Astrocyte (in vitro differentiated cells and primary cell): ENCODE measurements around the gene GRIN2A. TPM values are rescaled to one million over a fixed set of nuclear protein-coding genes. Genes with fewer than 3 reads are reported as not detected.

Experiments used
- DNase-seq: peaks from one replicate; pipeline ENCODE4 v3.0.0-alpha.2; 2010; ENCODE audit warnings: low read depth
- FAIRE-seq: peaks from 2 replicates; lab custom pipeline; 2011; peaks lifted over from hg19 to GRCh38; lab: Jason Lieb, UNC
- H2AFZ ChIP-seq: 2 replicates; pipeline ENCODE4 v1.6.0; 2012; ENCODE audit warnings: low read depth, low read length, inconsistent platforms
- H3K27ac ChIP-seq: 2 replicates; pipeline ENCODE4 v1.5.1; 2011; ENCODE audit warnings: low read depth, low read length, inconsistent platforms
- H3K27me3 ChIP-seq: 2 replicates; pipeline ENCODE4 v1.6.0; 2011; ENCODE audit warnings: low read length, inconsistent platforms; ENCODE audit not compliant: insufficient read depth
- H3K36me3 ChIP-seq: 2 replicates; pipeline ENCODE4 v1.5.1; 2011; ENCODE audit warnings: low read length, inconsistent platforms; ENCODE audit not compliant: insufficient read depth
- H3K4me1 ChIP-seq: 2 replicates; pipeline ENCODE4 v1.5.1; 2011; ENCODE audit warnings: low read length, inconsistent platforms; ENCODE audit not compliant: insufficient read depth
- H3K4me2 ChIP-seq: 2 replicates; pipeline ENCODE4 v1.6.0; 2012; ENCODE audit warnings: low read length, inconsistent platforms
- H3K4me3 ChIP-seq: 2 replicates; pipeline ENCODE4 v1.5.1; 2011; ENCODE audit warnings: low read depth, mild to moderate bottlenecking, low read length, inconsistent platforms; ENCODE audit not compliant: insufficient read depth
- H3K79me2 ChIP-seq: 2 replicates; pipeline ENCODE4 v1.6.0; 2012; ENCODE audit warnings: mild to moderate bottlenecking, low read length, inconsistent platforms; ENCODE audit not compliant: insufficient read depth
- H3K9ac ChIP-seq: 2 replicates; pipeline ENCODE4 v1.6.0; 2012; ENCODE audit warnings: mild to moderate bottlenecking, low read length, inconsistent platforms
- H3K9me3 ChIP-seq: 2 replicates; pipeline ENCODE4 v1.5.1; 2012; ENCODE audit warnings: low read depth, mild to moderate bottlenecking, low read length, inconsistent platforms; ENCODE audit not compliant: insufficient read depth
- H4K20me1 ChIP-seq: 2 replicates; pipeline ENCODE4 v1.6.0; 2012; ENCODE audit warnings: low read length, inconsistent platforms; ENCODE audit not compliant: insufficient read depth
- H3K27ac Mint-ChIP-seq: one replicate; pipeline ENCODE4 v1.8.0; 2021; ENCODE audit warnings: mild to moderate bottlenecking, mixed read lengths; ENCODE audit not compliant: unreplicated experiment
- H3K27me3 Mint-ChIP-seq: one replicate; pipeline ENCODE4 v1.8.0; 2021; ENCODE audit warnings: low read depth, mixed read lengths; ENCODE audit not compliant: unreplicated experiment
- H3K36me3 Mint-ChIP-seq: one replicate; pipeline ENCODE4 v1.8.0; 2021; ENCODE audit warnings: low read depth, mixed read lengths; ENCODE audit not compliant: unreplicated experiment
- H3K4me1 Mint-ChIP-seq: one replicate; pipeline ENCODE4 v1.8.0; 2021; ENCODE audit warnings: low read depth, mixed read lengths; ENCODE audit not compliant: unreplicated experiment
- H3K4me3 Mint-ChIP-seq: one replicate; pipeline ENCODE4 v1.8.0; 2021; ENCODE audit warnings: mild to moderate bottlenecking, moderate library complexity, mixed read lengths; ENCODE audit not compliant: unreplicated experiment
- H3K9me3 Mint-ChIP-seq: one replicate; pipeline ENCODE4 v1.8.0; 2021; ENCODE audit warnings: mild to moderate bottlenecking, mixed read lengths; ENCODE audit not compliant: unreplicated experiment
- EZH2 ChIP-seq: IDR thresholded peaks from 2 replicates; pipeline ENCODE4 v1.6.1; 2012; ENCODE audit warnings: mild to moderate bottlenecking, low read length, inconsistent platforms; ENCODE audit not compliant: insufficient read depth
- total RNA-seq: library from RNA; stranded (reverse); gene quantifications from 2 replicates; pipeline ENCODE4 v1.2.1, GENCODE V29; 2021
- TF ChIP-seq, protein P1 (sequence below): IDR thresholded peaks from 2 replicates; pipeline ENCODE4 v1.5.1; 2011; ENCODE audit warnings: low read depth, mild to moderate bottlenecking, inconsistent platforms, low read length, moderate library complexity; ENCODE audit not compliant: insufficient read depth

The GRIN2A gene
- total RNA-seq, 1 donor from 2014 or later, result 0.68 TPM

DNA sequence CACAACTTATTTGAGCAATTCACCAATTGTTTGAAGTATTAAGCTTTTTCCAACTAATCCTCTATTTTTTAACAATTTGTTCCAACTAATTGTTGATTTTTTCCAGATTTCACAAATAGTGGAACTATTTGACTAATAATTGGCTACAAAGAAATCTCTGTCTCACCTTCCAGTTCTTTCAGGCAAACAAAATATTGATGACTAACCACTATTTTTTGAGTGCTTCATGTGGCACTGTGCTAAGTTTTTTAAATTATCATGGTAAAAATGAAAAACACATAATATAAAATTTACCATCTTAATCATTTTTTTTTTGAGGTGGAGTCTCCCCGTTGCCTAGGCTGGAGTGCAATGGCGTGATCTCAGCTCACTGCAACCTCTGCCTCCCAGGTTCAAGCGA lies 24.6 kb upstream of the GRIN2A start:
- H3K9me3 ChIP-seq, result no peaks in the 10 kb centered on the region
- no peak overlapping the region for H2AFZ ChIP-seq
- no peak overlapping the region for H3K4me2 ChIP-seq

DNA sequence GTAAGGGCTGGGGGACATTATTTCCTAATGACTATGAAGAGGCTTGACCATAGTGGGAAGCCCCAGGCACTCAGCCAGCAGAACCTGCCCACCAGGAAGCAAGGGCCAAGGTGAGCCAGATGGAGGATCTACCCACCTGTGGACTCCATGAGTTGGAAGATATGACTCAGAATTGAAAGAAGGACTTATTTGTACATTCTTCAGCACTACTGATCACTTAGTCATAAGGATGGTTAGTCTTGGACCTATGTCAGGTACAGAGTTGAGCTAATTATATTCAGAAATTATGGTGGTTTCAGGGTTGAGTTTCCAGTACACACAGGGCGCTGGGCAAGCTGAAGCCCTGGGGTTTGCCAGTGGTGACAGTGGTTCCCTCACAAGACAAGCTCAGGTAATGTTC lies 24.0 kb upstream of the GRIN2A start:
- no peak overlapping the region for H2AFZ ChIP-seq
- H4K20me1 ChIP-seq, result no peaks in the 10 kb centered on the region
- no peaks in the 10 kb centered on the region for H3K27me3 ChIP-seq
- no peak overlapping the region for H3K27ac ChIP-seq
- Mint-ChIP-seq H3K27ac (no peak overlapping the region), H3K9me3 (peaks cover 11% of the 10 kb centered on the region), H3K4me1 (no peaks in the 10 kb centered on the region), H3K27me3 (peaks cover 7% of the 10 kb centered on the region), H3K4me3 (no peak overlapping the region), H3K36me3 (no peaks in the 10 kb centered on the region)
- H3K4me1 ChIP-seq, result no peaks in the 10 kb centered on the region
- no peak overlapping the region for H3K4me3 ChIP-seq
- FAIRE-seq (no peak), DNase-seq (no peak)
- H3K4me2 ChIP-seq, result no peak overlapping the region
- no peak overlapping the region for H3K9ac ChIP-seq
- no peak for TF ChIP-seq EZH2
- no peaks in the 10 kb centered on the region for H3K36me3 ChIP-seq
- no peaks in the 10 kb centered on the region for H3K9me3 ChIP-seq
- H3K79me2 ChIP-seq, result no peaks in the 10 kb centered on the region

More for the DNA sequence above, 24.6 kb upstream of the GRIN2A start:
- Mint-ChIP-seq H3K9me3 (peaks cover 11% of the 10 kb centered on the region), H3K4me3 (no peak overlapping the region), H3K27ac (no peak overlapping the region), H3K36me3 (no peaks in the 10 kb centered on the region), H3K27me3 (peaks cover 8% of the 10 kb centered on the region), H3K4me1 (no peaks in the 10 kb centered on the region)
- no peak for DNase-seq
- H3K4me1 ChIP-seq, result no peaks in the 10 kb centered on the region
- no peaks in the 10 kb centered on the region for H4K20me1 ChIP-seq
- no peak for FAIRE-seq
- no peaks in the 10 kb centered on the region for H3K36me3 ChIP-seq
- TF ChIP-seq, protein P1, sequence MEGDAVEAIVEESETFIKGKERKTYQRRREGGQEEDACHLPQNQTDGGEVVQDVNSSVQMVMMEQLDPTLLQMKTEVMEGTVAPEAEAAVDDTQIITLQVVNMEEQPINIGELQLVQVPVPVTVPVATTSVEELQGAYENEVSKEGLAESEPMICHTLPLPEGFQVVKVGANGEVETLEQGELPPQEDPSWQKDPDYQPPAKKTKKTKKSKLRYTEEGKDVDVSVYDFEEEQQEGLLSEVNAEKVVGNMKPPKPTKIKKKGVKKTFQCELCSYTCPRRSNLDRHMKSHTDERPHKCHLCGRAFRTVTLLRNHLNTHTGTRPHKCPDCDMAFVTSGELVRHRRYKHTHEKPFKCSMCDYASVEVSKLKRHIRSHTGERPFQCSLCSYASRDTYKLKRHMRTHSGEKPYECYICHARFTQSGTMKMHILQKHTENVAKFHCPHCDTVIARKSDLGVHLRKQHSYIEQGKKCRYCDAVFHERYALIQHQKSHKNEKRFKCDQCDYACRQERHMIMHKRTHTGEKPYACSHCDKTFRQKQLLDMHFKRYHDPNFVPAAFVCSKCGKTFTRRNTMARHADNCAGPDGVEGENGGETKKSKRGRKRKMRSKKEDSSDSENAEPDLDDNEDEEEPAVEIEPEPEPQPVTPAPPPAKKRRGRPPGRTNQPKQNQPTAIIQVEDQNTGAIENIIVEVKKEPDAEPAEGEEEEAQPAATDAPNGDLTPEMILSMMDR, result no peak
- TF ChIP-seq EZH2, result no peak
- H3K27ac ChIP-seq, result no peak overlapping the region
- H3K9ac ChIP-seq, result no peak overlapping the region
- H3K79me2 ChIP-seq, result no peaks in the 10 kb centered on the region
- H3K4me3 ChIP-seq, result no peak overlapping the region
- H3K27me3 ChIP-seq, result no peaks in the 10 kb centered on the region

DNA sequence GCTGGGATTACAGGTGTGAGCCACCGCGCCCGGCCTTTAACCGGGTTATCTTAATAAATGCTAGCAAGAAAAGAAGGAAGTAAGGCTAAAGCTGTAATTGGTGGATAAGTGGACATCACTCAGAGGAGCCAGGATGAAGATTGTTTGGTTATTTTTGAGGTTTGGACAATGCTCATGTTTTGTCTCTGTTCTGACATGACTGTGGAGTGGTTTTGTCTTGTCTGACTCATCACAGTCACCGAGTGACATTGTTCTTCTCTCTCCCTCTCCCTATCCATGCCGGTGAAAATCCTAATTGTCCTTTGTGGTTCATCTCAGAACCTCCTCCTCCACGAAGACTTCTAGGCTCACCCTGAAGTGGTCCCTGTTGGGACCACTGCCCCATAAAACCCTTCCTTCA lies 23.5 kb upstream of the GRIN2A start:
- no peak for FAIRE-seq
- Mint-ChIP-seq H3K27ac (no peak overlapping the region), H3K4me1 (no peaks in the 10 kb centered on the region), H3K36me3 (no peaks in the 10 kb centered on the region), H3K27me3 (peaks cover 8% of the 10 kb centered on the region), H3K4me3 (no peak overlapping the region), H3K9me3 (peaks cover 11% of the 10 kb centered on the region)
- Histone ChIP-seq H3K4me2 (no peak overlapping the region), H3K36me3 (no peaks in the 10 kb centered on the region), H3K27me3 (no peaks in the 10 kb centered on the region), H3K27ac (no peak overlapping the region), H3K4me1 (no peaks in the 10 kb centered on the region), H3K9me3 (no peaks in the 10 kb centered on the region), H3K9ac (no peak overlapping the region), H3K4me3 (no peak overlapping the region), H2AFZ (no peak overlapping the region), H3K79me2 (no peaks in the 10 kb centered on the region), H4K20me1 (no peaks in the 10 kb centered on the region)
- no peak for DNase-seq
- TF ChIP-seq, protein P1, result no peak
- TF ChIP-seq EZH2, result no peak
